ENCODE data around the gene GDF11.

Gene GDF11

DNA sequence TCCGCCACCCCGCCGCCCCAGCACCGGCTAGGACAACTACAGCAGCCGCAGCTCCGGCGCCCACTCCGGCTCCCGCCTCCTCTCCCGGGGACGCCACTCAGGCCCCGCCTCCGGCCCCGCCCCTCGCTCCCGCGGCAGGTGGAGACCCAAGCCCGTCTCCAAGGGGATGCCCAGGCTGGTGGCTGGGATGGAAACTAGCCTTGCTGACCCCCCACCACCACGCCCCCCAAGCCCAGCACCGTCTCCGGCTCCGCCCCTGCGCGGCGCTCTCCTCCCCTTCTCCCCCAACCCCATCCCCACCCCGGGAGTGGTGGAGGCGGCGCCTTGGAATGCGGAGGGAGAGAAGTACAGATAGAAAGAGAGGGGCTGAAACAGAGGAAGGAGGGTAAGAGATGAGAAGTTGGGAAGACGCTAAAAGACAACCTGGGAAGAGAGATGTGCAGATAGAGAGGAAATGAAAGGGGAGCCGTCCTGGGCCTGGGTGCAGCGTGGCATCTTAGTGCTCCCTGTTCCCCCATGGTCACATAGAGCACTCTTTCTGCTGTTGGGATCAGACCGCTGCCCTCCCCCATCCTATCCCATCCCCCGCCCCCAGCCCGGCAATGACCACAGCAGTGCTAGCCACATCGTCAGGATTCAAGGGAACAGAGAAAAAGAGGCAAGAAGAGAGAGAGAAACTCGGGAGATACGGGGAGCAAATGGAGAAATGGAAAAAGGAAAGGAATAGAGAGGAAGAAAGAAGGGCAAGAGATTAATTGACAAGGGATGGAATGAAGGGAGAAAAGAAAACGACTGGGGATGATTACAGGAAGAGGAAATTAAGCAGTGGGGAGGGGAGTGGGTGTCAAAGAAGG lies 34.9 kb upstream of the GDF11 start, which contains the start of gene ITGA7:
ITGA7 (minus strand) TSS at position 64 of the 854 bp plus-strand sequence. CDS start 222 bp downstream, outside the sequence.
- FAIRE-seq: no peak

DNA sequence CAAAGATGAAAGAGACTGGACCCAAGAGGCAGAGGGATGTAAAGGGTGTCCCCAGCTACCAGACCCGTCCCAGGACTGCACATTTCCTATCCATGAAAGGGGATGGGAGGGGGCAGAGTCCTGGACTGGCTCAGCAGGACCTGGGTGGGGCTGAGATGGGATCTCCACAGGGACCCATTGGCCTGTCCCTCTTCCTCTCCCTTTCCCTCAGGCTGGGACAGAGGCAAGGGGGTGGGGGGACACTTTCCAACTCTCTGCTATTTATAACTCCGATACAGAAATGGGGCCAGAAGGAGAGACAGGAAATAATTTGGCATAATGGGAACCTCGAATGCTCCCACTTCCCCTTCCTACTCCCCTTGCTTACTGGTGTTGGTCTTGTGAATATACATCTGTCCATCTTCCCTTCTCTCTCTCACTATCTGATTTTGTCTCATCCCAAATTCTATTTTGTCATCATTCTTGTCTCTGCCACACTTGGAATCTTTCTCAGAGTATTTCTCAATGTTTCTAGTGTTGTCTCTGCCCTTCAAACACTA lies 34.2 kb upstream of the GDF11 start:
- no peak for FAIRE-seq

DNA sequence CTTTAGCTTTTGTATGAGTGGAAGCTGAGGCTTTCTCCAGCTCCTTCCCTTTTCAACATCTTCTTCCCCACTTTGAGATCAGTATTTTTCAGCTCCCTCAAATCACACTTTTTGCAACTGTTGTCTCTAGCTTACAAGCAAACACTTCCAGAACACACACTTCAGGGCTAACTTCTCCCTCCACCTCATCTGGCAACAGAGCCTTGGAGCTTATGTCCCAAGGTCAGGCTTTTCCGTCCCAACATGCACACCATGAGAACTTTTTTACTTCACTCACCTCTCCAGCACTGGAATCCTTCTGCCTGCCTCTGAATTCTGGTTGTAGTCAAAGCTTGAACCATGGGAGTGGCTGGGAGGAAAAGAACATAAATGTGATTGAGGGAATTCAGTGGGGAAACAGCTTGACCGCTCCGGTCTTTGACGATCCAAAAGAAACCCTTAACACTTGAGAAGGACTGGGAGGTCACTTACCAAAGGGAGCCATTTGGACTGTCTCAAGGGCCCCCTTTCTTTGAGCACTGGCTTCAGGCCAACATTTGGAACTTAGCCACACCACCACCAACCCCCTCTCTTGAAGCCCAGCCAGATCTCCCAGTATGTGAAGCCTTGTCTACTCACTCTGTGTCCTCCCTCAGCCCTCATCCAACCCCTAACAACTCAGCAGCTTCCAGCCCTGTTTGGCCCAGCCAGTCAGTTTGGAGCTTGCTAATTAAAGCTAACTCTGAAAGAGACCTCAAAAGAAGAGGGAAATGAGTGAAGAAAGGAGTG lies 31.0 kb upstream of the GDF11 start:
- no peak for FAIRE-seq

DNA sequence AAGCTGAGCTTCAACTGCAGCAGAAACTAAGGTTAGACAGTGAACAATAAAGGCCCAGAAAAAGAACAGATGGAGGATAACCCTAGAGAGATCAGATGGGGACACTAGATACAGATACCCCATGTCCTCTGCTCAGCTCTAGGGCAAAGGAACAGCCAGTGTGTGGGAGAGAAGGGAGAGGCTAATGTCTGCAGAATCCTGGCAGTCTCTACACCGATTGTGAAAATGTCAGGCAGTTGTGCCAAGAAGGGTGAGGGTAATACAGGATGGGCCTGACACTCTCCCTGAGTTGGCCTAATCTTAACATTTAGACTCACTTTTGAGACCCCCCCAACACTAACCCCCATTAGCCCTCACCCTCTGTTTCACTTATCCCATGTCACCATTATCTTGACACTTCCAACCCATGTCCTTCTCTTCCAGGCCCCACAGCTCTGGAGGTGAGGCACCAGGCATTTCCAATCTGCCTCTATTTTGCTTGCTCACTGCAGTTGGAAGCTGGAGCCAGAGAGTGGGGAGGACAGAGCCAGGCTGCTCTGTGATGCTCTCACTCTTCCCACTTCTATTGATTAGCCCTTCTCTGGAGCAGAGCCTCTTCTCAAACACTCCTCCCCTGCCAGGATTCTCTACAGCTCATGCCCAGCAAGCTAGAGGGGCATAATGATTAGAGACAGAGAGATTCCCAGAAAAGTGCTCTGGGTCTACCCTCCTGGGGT lies 30.1 kb upstream of the GDF11 start:
- no peak for FAIRE-seq

DNA sequence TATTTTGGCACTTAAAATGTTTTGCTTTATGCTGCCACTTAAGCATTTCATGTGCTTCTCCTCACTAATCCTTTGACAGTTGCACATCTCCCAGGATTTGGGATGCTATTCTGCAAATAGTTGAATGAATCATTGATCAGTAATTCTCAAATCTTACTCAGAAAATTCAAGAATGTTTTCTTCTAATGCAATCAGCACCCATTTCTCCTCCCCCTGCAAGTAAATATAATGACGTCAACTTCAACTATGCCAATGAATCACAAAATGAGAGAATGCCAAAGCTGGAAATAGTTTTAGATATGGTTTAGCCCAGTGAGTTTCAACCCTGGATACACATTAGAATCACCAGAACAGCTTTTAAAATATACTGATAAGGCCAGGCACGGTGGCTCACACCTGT lies 29.2 kb upstream of the GDF11 start:
- no peak for FAIRE-seq

DNA sequence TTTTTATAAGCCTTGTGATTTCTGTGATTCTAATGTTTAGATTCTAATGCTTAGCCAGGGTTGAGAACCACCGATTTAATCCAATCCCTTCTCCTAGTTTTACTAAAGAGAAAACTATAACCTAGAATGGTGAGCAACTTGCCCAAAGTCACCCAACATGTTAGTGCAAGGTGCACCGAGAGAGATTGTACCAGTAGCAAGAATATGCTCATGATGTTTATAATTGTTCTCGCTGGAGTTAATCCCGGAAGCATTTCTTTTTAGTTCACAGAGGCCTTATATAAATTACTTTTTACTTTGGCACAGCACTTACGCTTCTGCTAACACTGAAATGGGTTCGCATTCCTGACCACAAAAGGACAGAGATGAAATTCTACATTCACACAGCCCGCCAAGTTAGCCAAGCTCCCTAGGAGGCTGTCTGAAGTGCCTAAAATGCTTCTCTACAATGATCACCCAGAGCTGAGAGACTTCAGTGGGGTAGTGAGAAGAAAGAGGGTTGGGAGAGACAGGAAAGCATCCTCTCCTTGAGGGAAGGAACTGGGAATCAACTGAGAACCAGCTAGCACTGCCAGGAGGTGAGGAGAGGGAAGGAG lies 27.7 kb upstream of the GDF11 start:
- no peak for FAIRE-seq

DNA sequence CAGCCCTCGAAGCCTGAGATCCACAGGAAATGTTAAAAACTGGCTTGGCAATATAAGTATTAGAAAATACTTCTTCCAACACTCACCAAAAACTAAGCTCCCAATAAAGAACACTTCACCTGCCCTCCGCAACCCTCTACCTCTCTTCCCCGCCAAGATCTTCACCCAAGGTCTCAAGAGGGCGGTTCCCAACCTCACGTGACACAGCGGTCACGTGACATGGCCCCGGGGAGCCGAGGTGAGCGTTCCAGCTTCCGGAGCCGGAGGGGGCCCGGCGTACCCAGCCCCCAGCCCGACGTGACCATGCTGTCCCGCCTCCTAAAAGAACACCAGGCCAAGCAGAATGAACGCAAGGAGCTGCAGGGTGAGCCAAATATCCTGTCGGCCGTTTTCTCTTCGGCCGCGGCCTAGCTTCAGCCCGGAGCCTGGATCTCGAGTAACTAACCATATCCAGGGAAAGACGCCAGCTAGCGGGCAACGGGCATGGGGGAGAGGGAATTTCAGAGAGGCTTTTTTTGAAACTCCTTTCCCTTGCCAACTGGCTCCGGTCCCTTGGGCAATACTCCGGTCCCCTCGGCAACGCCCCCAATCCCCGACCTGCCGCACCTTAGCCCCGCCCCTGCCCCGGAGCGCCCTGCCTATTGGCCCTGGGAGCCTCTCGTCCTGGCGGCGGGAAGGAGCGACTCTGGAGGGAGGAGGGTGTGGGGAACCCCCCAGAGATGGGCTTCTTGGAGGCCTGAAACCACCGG lies 26.9 kb upstream of the GDF11 start, which contains the start of gene BLOC1S1:
BLOC1S1 (plus strand) TSS at position 214 of the 749 bp plus-strand sequence; CDS start at position 220, 6 bp downstream.
- FAIRE-seq: peak; percentile 86

DNA sequence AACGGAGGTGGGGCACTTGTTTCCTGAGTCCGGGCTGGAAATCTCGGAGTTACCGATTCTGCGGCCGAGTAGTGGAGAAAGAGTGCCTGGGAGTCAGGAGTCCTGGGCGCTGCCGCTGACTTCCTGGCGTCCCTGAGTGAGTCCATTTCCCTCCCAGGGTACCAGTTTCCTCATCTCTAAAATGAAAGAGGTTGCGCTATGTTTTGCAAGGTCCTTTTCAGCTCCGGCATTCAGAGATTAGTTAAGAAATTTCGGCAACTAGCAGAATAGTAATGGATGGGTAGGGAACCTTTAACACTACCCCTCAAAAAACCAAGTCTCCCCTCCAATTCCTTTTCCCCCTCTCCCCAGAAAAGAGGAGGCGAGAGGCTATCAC lies 26.4 kb upstream of the GDF11 start:
- no peak for FAIRE-seq

DNA sequence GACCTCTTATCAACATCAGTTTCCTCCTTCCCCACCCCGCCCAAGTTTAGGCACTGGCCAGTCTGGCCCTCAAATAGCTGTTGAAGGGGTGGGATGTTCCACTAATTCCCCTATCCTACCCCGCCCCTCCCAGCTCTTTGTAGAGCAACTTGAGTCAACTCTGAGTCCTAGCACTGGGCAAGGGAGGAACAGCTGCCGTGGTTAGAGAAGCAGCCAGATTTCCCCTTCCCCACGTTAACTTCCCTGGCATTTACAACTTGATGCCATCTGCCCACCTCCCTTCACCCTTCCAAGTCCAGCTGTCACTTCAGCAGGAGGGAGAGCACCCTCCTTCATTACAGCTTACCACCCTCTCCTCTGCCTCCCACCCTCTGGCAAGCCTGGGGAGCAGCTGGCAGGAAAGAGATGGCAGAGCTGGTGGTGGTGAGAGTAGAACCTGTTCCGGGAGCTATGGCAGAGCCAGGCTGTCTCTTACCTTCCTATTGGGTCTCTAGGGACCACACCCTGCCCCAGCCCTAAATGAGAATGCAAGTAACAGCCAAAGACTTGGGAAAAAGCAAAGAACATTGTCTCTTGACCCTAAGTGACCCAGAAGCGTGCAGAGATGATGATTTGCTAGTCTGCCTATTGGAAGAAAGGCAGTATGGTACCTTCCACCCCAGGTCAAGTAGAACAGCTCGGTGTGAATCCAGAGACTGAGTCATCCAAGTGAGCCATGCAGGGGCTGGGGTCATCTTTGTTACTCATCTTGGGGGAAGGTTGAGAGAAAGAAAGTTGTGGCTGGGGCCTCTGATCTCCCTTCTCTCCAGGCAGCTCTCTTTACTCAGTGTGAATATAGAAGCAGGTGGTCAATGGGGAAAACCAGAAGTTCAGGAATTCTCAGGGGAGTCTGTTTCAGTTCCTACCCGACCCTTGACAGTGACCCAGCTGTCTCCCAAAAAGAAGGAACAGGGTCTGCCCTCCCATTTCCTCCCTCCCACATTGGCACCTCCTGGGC lies 25.6 kb upstream of the GDF11 start:
- no peak for FAIRE-seq

DNA sequence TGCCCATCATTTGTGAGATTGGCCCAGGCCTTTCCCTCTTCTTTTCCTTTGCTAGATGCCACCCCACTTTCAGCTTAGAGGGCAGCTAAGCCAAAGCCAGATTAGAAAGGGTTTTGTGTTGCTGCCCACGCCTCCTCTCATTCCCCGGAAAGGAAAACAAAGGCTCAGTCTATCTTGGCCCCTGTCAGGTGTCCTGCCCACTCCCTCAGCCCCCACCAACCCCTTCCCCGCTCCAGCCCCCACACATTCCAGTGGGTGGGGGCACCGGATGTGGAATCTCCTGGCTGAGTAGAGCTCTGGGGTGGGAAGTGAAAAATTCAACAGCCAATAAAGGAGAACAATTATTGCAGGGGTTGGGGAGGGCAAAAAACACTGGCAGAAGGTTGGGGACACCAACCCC lies 24.9 kb upstream of the GDF11 start:
- no peak for FAIRE-seq

DNA sequence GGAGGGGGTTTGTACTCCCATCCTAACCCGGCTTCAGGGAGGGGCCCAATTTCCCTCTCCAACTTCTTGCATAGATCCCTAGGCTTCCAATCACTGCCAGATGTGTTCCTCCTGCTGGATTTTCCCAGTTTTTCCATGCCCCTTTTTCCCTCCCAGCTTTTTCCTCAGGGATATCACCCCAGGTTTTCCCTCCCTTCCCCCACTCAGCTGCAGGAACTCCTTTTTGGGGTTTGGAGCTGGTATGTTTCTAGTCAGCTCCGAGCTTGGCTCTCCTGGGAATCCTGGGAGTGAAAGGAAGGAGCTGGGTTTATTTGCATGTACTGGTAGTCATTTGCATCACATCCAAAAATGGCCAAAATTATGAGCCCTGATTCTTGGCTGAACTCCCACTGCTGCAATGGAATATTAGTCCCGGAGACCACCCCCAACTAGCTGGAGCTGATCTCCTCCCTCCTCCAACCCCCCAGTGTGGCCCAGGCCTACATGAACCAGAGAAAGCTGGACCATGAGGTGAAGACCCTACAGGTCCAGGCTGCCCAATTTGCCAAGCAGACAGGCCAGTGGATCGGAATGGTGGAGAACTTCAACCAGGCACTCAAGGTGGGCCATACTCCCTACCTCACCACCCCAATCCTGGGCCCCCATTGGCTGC lies 24.2 kb upstream of the GDF11 start:
- FAIRE-seq: no peak

DNA sequence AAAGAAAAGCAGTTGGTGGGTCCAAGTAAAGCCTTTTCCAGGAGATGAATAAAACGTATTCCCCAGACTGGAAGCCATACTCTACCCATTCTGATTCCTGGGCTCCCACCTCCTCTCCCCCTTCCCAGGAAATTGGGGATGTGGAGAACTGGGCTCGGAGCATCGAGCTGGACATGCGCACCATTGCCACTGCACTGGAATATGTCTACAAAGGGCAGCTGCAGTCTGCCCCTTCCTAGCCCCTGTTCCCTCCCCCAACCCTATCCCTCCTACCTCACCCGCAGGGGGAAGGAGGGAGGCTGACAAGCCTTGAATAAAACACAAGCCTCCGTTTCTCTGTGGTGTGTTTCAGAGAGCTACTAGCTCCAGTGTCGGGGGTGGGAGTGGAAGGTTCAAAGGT lies 23.6 kb upstream of the GDF11 start:
- no peak for FAIRE-seq

DNA sequence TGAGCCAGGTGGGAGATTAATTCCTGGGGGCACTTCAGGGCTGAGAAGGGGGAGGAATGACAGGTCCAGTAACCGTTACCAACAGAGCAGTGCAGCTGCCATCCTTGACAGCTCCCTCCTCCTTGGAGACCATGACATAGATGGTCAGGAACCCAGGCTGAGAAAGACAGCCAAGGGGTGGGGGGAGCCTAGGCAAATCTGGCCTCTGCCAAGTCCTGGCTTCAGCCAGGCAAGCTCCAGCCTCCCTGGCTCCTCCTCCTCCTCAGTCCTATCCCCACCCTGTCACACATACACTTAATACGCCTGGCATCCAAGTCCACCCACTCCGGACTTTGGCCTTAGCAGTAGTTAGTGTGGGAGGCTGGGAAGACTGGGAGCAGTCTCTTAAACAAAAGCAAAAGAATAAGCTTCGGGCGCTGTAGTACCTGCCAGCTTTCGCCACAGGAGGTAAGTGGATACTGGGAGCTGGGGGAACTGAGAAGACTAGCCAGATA lies 22.8 kb upstream of the GDF11 start, which contains the start of gene RDH5:
RDH5 (plus strand) TSS at position 323 of the 494 bp plus-strand sequence. CDS start 792 bp downstream, outside the sequence.
- FAIRE-seq: no peak

DNA sequence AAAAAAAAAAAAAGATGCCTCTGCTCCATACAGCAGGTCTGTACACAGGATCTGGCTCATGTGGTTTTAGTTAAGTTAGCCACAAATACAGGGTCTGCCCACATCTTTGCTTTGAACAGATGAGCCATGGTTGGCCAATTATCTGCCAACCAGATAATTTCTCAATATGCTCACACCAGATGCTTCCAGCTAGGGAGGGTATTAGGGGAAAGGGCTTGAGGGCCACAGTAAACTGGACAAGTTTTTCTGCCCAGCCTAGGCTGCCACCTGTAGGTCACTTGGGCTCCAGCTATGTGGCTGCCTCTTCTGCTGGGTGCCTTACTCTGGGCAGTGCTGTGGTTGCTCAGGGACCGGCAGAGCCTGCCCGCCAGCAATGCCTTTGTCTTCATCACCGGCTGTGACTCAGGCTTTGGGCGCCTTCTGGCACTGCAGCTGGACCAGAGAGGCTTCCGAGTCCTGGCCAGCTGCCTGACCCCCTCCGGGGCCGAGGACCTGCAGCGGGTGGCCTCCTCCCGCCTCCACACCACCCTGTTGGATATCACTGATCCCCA lies 22.0 kb upstream of the GDF11 start:
- FAIRE-seq: no peak

DNA sequence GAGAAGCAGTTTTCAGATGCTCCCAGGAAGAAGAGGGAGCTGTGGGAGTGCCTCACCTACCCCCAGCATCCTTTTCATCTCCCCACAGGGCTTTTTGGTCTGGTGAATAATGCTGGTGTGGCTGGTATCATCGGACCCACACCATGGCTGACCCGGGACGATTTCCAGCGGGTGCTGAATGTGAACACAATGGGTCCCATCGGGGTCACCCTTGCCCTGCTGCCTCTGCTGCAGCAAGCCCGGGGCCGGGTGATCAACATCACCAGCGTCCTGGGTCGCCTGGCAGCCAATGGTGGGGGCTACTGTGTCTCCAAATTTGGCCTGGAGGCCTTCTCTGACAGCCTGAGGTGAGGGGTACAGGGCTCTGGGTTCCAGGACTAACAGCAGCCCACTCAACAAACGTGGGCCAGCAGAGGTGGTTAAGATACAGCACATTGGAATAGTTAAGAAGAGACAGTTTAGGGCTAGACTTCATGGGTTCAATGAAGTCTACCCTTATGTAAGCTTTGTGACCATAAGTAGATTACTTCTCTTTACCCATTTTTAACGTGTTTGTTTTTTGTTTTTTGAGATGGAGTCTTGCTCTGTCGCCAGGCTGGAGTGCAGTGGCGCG lies 21.2 kb upstream of the GDF11 start:
- FAIRE-seq: no peak

DNA sequence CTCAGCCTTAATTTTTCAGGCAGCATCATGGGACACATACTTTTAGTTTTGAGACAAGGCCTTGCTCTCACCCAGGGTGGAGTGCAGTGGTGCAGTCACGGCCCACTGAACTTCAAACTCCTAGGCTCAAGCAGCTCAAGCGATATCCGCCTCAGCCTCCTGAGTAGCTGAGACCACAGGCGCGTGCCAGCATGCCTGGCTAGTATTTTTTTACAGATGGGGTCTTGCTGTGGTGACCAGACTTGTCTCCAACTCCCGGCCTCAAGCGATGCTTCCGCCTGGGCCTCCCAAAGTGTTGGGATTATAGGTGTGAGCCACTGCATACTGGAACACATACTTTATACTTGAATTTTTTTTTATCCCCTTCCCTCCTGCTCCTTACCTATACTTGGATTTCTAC lies 20.0 kb upstream of the GDF11 start:
- FAIRE-seq: no peak

DNA sequence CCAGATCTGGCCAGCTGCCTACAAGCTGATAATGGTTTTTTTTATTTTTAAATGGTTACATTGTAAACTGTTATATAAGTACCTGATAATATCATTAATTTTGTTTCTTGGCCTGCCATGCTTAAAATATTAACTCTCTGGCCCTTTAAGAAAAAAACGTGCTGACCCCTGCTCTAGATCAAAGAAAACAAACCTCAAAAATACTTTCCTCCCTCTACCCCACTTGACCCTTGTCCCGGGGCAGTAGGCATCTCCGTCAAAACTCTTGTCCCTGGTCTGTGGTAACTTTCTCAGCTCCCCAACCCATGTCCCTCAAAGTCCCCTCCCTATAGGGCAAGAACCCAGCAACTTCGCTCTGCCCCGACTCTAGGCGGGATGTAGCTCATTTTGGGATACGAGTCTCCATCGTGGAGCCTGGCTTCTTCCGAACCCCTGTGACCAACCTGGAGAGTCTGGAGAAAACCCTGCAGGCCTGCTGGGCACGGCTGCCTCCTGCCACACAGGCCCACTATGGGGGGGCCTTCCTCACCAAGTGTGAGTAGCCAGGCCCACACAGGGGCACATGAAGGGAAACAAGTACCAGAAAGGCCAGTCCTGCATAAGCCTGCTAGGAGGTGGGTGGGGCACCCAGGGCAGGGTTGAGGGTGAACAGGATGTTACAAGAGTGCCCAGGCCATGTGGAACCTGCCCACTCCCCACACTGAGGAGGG lies 19.3 kb upstream of the GDF11 start:
- FAIRE-seq: no peak

Measured in G401.6 (cell line).